ENCODE results near the gene GJB3. TPM values are rescaled to one million over a fixed set of nuclear protein-coding genes. Genes with fewer than 3 reads are reported as not detected.
"Not testable (repeated sequence)": the region's sequence is repeated elsewhere in the genome, so short reads cannot be mapped to it uniquely, and the experiment has no call there.

Gene GJB3
- total and polyA plus RNA-seq, 2 of the 13 experiments (the other 11 are each of a cell fraction or from before 2014, with no cell fraction given): not detected

DNA sequence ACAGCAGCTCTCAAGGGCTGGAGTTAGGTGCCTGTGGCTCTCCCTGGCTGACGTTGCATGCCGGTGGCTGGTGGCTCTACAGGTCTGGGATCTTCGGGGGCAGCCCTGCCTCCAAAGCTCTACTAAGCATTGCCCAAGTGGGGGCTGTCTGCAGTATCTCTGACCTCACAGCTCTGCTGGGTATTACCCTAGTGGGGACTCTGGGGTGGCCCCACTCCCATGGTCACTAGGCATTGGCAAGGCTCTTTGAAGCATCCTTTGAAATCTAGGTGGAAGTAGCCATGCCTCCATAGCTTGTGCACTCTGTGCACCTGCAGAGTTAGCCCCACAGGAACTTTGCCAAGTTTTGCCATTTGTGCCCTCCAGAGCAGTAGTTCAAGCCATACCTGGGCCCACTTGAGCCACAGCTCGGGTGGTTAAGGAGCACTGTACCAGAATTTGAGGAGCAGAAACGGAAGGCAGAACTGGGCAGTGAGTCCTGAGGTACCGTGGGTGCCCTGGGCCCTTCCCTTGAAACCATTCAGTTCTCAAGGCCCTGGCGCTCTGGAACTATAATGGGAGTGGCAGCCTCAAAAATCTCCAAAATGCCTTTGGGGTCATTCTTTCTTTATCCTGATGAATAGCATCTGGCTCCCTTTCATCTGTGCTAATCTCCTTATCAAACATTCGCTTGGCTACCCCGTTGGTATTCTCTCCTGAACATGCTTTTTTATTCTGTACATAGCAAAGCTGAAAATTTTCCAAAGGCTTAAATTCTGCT is 27.2 kb downstream of the GJB3 start (continued):
- TF ChIP-seq, protein P1, sequence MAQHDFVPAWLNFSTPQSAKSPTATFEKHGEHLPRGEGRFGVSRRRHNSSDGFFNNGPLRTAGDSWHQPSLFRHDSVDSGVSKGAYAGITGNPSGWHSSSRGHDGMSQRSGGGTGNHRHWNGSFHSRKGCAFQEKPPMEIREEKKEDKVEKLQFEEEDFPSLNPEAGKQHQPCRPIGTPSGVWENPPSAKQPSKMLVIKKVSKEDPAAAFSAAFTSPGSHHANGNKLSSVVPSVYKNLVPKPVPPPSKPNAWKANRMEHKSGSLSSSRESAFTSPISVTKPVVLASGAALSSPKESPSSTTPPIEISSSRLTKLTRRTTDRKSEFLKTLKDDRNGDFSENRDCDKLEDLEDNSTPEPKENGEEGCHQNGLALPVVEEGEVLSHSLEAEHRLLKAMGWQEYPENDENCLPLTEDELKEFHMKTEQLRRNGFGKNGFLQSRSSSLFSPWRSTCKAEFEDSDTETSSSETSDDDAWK (CRISPR knock-in tag; IDR thresholded peaks at IDR 0.05): no peak
- no peak for TF ChIP-seq DNMT3B (CRISPR knock-in tag; conservative IDR thresholded peaks at IDR 0.05)
- TF ChIP-seq, protein P2, sequence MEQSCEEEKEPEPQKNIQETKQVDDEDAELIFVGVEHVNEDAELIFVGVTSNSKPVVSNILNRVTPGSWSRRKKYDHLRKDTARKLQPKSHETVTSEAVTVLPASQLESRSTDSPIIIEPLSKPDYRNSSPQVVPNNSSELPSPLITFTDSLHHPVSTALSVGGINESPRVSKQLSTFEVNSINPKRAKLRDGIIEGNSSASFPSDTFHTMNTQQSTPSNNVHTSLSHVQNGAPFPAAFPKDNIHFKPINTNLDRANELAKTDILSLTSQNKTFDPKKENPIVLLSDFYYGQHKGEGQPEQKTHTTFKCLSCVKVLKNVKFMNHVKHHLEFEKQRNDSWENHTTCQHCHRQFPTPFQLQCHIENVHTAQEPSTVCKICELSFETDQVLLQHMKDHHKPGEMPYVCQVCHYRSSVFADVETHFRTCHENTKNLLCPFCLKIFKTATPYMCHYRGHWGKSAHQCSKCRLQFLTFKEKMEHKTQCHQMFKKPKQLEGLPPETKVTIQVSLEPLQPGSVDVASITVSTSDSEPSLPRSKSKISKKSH (CRISPR knock-in tag; IDR thresholded peaks at IDR 0.05; ENCODE audit: borderline replicate concordance): no peak

DNA sequence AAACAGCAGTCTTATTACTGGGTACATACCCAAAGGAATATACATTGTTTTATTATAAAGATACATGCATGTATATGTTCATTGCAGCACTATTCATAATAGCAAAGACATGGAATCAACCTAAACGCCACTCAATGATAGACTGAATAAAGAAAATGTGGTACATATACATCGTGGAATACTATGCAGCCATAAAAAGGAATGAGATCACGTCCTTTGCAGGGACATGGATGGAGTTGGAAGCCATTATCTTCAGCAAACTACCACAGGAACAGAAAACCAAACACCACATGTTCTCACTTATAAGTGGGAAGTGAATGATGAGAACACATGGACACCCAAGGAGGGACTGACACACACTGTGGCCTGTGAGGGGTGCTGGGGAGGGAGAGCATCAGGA is 29.8 kb downstream of the GJB3 start:
- not testable (repeated sequence) for H3K4me3 ChIP-seq (replicated peaks in 1 of 3; ENCODE audit: insufficient read depth in 1 of 3, low read depth in 2 of 3, low read length in 3 of 3)

More for the DNA sequence above, 29.8 kb downstream of the GJB3 start:
- H3K4me1 ChIP-seq (ENCODE audit: insufficient read depth, low read length); ATAC-seq; in situ Hi-C loops (cut with HindIII; ENCODE audit: extremely low pct_ligation_motif_present, low pct_unique_long_range_greater_than_20kb); CTCF ChIA-PET (ENCODE audit: low intra/inter-chr PET ratio, low total read pairs); H3K9me3 ChIP-seq (ENCODE audit: low read length); intact Hi-C loops (cut with micrococcal nuclease; ENCODE audit: unreplicated experiment); H3K9ac ChIP-seq (ENCODE audit: insufficient read depth, low read depth, low read length); H2AFZ ChIP-seq (ENCODE audit: low read length); H4K20me1 ChIP-seq (ENCODE audit: insufficient read depth, low read length); H3K27ac ChIP-seq (ENCODE audit: extremely low read length, insufficient read depth, low read length); FAIRE-seq; POLR2A ChIA-PET; H3K27me3 ChIP-seq (ENCODE audit: control insufficient read depth in 1 of 2, insufficient read depth in 2 of 2, low read length in 2 of 2); BruUV-seq (replicated peaks); DNase-seq (ENCODE audit: low spot score); H3K4me2 ChIP-seq (ENCODE audit: low read depth, low read length); H3K36me3 ChIP-seq (replicated peaks in 1 of 2; ENCODE audit: control insufficient read depth in 1 of 2, insufficient read depth in 2 of 2, low read length in 2 of 2); H3K79me2 ChIP-seq (ENCODE audit: insufficient read depth, low read length): not testable (repeated sequence)
- WGBS (ENCODE audit: low lambda C conversion rate): 14% methylated on average over 3 of the region's 3 CpGs
